GM12892 (cell line): ENCODE measurements around the gene H1-8.

ENCODE experiments used
- POLR2A ChIP-seq: IDR thresholded peaks from 2 replicates; pipeline ENCODE4 v1.6.1; 2011; ENCODE audit warnings: low read depth, low read length, control low read depth
- POLR2AphosphoS5 ChIP-seq: IDR thresholded peaks from 2 replicates; pipeline ENCODE4 v1.6.1; 2011; ENCODE audit warnings: low read depth, low read length, control low read depth
- TAF1 ChIP-seq: IDR thresholded peaks from 2 replicates; pipeline ENCODE4 v1.6.1; 2011; ENCODE audit warnings: low read depth, mild to moderate bottlenecking, control low read depth, low read length, borderline replicate concordance

DNA sequence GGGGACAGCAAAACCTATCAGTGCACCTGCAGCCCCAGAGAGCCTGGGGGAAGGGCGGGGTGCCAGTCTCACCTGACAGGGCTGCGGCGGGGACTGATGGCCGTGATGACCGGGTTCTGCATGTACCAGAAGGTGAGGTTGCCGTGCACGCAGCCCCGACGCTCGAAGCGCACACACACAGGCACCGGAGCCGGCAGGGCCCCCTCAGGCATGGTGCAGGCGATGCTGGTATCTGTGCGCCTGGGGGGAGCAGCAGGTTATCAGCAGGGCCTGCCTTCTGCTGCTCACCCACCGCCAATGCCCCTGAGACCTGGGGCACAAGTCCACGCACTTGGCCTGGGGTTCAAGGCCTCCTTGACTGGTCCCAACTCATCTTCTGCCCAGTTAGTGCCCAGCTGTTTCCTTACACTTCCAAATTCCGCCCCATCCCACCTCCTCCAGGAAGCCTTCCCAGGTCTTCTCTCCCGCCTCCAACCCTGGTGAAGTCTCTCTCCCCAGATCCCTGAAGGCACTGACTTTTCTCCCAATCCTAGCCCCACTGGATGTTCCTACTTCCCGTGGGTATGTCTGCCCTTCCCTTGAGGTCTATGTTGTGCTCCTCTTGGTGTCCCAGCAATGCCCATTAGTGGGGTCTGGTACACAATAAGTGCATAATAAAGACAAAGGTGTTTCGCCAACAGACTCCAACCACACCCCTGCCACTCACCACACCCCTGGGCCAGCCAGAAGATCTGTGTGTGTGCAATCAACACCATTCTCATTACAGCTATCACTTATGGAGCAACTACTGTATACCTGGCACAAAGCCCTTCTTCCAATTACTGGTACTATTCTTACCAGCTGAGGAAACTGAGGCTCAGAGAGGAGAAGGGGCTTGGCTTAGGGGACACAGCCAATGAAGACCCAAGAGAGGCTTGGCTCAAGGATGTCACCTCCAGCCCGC is 28.9 kb downstream of the H1-8 start:
- TF ChIP-seq POLR2A (no peak), POLR2AphosphoS5 (no peak), TAF1 (no peak)
